ENCODE results near the gene CHD2.

DNA sequence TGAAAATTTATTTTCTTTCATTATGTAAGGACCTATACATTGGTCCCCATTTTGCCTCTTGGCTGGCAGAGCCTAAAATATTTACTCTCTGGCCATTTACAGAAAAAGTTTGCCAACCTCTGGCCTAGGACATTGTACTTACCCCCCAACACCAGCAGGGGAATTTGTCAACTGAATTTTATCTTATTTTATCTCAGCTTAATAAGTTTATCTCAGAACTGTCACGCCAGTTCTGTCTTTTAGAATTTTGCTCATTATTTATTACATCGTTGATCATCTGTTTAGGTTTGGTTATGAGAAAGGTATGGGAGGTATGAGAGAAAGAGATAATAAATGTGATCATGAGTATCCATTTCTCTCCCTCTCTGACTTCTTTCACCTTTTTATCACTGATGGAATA lies 38.3 kb downstream of the CHD2 start:
- TF ChIP-seq, protein P1, sequence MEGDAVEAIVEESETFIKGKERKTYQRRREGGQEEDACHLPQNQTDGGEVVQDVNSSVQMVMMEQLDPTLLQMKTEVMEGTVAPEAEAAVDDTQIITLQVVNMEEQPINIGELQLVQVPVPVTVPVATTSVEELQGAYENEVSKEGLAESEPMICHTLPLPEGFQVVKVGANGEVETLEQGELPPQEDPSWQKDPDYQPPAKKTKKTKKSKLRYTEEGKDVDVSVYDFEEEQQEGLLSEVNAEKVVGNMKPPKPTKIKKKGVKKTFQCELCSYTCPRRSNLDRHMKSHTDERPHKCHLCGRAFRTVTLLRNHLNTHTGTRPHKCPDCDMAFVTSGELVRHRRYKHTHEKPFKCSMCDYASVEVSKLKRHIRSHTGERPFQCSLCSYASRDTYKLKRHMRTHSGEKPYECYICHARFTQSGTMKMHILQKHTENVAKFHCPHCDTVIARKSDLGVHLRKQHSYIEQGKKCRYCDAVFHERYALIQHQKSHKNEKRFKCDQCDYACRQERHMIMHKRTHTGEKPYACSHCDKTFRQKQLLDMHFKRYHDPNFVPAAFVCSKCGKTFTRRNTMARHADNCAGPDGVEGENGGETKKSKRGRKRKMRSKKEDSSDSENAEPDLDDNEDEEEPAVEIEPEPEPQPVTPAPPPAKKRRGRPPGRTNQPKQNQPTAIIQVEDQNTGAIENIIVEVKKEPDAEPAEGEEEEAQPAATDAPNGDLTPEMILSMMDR (IDR thresholded peaks at IDR 0.05 in 4 of 5, conservative IDR thresholded peaks at IDR 0.05 in 1 of 5), result peak in 1 of 5 experiments; percentile 8
- TF ChIP-seq POLR2A (IDR thresholded peaks at IDR 0.05), result no peak
